Fibroblast of villous mesenchyme (primary cell): ENCODE results near the gene SSH2. TPM values are rescaled to one million over a fixed set of nuclear protein-coding genes. Genes with fewer than 3 reads are reported as not detected.

Source experiments
- DNase-seq: peaks from one replicate; pipeline ENCODE4 v3.0.0-alpha.2; 2010; ENCODE audit warnings: low read depth
- H3K4me3 ChIP-seq: 2 replicates; pipeline ENCODE4 v1.5.1; 2011; ENCODE audit warnings: low read depth, mild to moderate bottlenecking, low read length
- small RNA-seq: library from RNA; depleted of rRNA; stranded (forward); fragments of <200 nt; gene quantifications from one replicate; pipeline ENCODE3, GENCODE V24; 2012
- total RNA-seq: library from RNA; depleted of rRNA; stranded (reverse); fragments of >200 nt; gene quantifications from 2 replicates; pipeline ENCODE4 v1.2.3, GENCODE V29; 2012
- TF ChIP-seq, protein P1 (sequence below): IDR thresholded peaks from 2 replicates; pipeline ENCODE4 v1.5.1; 2012; ENCODE audit warnings: low read depth, mild to moderate bottlenecking, low read length; ENCODE audit not compliant: insufficient read depth

SSH2 gene
- total RNA-seq, 1 donor, result 19.0 TPM

GRCh38 chr17:29577385-29578211, 352.4 kb downstream of the SSH2 start:
- no peak for DNase-seq
- H3K4me3 ChIP-seq, result no peak overlapping the region
- TF ChIP-seq, protein P1, sequence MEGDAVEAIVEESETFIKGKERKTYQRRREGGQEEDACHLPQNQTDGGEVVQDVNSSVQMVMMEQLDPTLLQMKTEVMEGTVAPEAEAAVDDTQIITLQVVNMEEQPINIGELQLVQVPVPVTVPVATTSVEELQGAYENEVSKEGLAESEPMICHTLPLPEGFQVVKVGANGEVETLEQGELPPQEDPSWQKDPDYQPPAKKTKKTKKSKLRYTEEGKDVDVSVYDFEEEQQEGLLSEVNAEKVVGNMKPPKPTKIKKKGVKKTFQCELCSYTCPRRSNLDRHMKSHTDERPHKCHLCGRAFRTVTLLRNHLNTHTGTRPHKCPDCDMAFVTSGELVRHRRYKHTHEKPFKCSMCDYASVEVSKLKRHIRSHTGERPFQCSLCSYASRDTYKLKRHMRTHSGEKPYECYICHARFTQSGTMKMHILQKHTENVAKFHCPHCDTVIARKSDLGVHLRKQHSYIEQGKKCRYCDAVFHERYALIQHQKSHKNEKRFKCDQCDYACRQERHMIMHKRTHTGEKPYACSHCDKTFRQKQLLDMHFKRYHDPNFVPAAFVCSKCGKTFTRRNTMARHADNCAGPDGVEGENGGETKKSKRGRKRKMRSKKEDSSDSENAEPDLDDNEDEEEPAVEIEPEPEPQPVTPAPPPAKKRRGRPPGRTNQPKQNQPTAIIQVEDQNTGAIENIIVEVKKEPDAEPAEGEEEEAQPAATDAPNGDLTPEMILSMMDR, result no peak

- no peak overlapping the region for H3K4me3 ChIP-seq
- TF ChIP-seq, protein P1, result no peak
- no peak for DNase-seq
These were observed 353.0 kb downstream of the SSH2 start for GRCh38 chr17:29577001-29577370.

DNA sequence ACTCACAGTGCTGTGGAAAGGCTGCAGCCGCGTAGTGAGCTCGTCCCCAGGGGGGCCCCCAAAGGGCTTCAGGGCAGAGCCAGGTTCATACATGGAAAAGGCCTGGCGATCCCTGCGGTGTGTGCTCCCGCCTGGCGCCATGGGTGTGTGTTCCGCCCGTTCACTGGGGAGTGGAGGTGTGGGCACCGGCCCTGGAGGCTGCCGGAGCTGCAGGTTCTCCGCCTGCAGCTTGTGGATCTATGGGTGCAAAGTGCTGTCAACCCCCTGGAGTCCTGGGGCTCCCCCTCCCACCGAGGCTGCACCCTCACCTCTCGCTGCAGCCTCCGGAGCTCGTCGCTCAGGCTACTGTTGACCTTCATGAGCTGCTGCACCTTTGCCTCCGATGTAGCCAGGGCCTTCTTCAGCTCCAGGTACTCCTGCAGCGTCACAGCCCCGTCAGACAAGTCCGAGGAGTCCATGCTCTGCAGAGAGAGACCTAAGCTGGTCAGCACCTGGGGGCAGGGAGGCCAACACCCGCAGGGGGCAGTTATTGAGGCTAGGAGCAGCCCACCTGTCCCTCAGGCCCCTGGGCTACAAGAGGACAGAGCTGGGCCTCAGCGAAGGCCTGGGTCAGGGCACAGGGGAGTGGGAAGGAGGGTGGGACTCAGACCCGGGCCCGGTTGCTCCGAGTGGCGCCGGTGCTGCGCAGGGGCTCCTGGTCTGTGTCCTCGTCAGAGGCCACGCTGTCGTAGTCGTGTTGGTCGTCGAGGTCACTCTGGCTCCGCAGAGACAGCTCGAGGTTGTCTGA, 353.6 kb downstream of the SSH2 start:
- TF ChIP-seq, protein P1, result no peak
- no peak overlapping the region for H3K4me3 ChIP-seq
- DNase-seq, result no peak

Small RNA genes within 50 kb of the gene (small RNA-seq; reads per million reads assigned to genes)
- gene RF00156, result not detected
- gene RF01210, result not detected
- gene RNU6-920P, result not detected

Other genes with a start within 250 kb of the SSH2 start
- under 0.01 and 0.32 TPM in 2 replicates for gene EFCAB5, start 11.4 kb upstream of the SSH2 start, total RNA-seq
- 10.8 and 13.2 TPM in 2 replicates for gene NSRP1, start 186.6 kb upstream of the SSH2 start, total RNA-seq